ENCODE data around the gene PAFAH2. TPM values are rescaled to one million over a fixed set of nuclear protein-coding genes. Genes with fewer than 3 reads are reported as not detected.

The PAFAH2 gene
- total and polyA plus RNA-seq, 2 donors from 2014 or later: 21.0 to 23.5 TPM

DNA sequence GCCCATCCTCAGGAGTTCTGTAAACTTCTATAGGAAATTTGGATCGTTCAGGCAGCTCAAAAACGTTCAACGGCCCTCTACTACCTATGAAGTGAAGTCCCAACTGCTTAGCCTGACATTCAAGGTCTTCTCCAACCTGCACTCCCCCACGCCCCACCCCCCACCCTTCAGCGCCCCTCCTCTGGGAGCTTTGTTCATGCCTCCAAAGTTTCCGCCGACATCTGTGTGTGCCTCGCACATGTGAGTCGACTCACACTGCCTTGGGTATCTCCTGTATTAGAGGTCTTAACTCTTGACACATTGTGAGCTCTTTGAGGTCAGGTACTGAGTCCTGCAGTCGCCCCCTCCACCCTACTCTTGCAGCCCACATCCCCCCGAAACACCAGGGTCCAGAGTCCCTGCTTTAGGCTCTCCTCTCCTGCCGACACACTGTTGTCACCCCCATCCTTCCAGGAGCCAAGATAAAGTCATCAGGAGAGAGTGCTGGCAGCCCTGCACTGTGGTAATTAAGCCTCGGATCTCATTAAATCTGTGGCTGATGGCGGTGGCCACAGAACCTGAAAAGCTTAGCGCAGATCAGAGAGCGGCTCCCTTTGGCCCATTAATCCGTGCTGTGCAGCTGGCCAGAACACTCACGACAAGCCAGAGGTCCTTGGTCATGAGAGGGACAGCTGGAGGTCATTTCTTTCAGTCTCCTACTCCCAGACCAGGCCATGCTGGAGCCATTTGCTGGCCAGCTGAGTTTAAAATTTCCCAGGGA, 1.4 kb upstream of the PAFAH2 start:
- H3K4me1 ChIP-seq (ENCODE audit: control insufficient read depth in 2 of 3, insufficient read depth in 2 of 3, low read depth in 1 of 3, low read length in 3 of 3): peaks cover 7 to 13% (median 10%) of the 10 kb centered on the region in 3 donors
- no peaks in the 10 kb centered on the region for H3K27me3 ChIP-seq (ENCODE audit: control insufficient read depth, insufficient read depth, low read length)
- no peak overlapping the region for H3K9ac ChIP-seq (ENCODE audit: low read length in 3 of 3)
- H3K27ac ChIP-seq (ENCODE audit: low read depth in 2 of 2, low read length in 2 of 2): no peak overlapping the region
- H3K4me3 ChIP-seq (ENCODE audit: low read length in 3 of 3): no peak overlapping the region
- no peaks in the 10 kb centered on the region for H3K36me3 ChIP-seq (ENCODE audit: control insufficient read depth in 2 of 3, insufficient read depth in 3 of 3, low read length in 3 of 3)
- TF ChIP-seq, protein P1, sequence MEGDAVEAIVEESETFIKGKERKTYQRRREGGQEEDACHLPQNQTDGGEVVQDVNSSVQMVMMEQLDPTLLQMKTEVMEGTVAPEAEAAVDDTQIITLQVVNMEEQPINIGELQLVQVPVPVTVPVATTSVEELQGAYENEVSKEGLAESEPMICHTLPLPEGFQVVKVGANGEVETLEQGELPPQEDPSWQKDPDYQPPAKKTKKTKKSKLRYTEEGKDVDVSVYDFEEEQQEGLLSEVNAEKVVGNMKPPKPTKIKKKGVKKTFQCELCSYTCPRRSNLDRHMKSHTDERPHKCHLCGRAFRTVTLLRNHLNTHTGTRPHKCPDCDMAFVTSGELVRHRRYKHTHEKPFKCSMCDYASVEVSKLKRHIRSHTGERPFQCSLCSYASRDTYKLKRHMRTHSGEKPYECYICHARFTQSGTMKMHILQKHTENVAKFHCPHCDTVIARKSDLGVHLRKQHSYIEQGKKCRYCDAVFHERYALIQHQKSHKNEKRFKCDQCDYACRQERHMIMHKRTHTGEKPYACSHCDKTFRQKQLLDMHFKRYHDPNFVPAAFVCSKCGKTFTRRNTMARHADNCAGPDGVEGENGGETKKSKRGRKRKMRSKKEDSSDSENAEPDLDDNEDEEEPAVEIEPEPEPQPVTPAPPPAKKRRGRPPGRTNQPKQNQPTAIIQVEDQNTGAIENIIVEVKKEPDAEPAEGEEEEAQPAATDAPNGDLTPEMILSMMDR (IDR thresholded peaks at IDR 0.05; ENCODE audit: borderline replicate concordance, extremely low read depth, insufficient read depth): no peak
- H3K9me3 ChIP-seq (ENCODE audit: control insufficient read depth in 2 of 3, insufficient read depth in 1 of 3, low read length in 3 of 3): no peaks in the 10 kb centered on the region
- intact Hi-C loops (cut with DNase I): loop anchor here (5.0 kb wide), 1 partner anchor 97 kb away; no protein-coding TSS in a partner anchor
- no peak for FAIRE-seq
- DNase-seq: peak in 1 of 5 donors; percentile 13

DNA sequence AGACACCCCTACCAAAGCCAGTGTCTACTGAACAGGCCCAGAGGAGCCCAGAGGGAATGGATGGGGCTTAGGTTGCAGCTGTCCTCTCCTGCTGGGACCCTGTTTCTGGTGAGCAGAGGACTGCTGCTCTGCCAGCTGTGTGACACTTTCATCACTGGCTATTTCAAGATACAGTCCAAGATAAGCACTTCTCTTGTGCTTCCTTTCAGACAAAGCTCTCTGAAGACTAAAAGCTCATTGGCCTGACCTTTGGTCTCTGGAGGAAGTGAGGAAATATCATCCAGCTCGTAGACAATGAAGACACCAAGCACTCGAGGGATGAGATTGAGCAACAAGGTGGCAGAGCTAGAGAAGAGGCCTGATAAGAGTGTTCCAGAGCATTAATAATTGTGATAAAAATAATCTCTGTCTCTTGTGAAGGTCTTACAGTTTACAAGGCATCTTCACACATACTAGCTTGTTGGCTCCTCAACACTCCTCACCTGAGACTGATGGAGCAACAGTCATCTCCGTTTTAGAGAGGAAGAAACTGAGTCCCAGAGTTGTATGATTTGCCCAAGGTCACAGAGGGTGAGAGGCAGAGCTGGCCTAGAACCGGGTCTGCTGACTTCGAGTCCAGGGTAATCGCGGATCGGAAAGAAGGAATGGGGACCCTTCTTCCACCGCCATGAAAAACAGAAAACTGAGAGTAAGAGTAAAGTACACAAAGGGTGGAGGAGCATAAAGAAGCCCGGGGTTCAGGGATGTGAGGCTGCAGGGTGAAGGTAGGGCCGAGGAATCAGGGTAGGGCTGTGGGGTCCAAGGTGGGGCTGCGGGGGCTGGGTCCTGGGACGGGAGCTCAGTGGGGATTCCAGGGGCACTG, 666 bp downstream of the PAFAH2 start:
- Histone ChIP-seq H3K36me3 (ENCODE audit: control insufficient read depth in 2 of 3, insufficient read depth in 3 of 3, low read length in 3 of 3) (peaks cover 0 to 3% (median 0%) of the 10 kb centered on the region in 3 donors), H3K4me3 (ENCODE audit: low read length in 3 of 3) (peak overlapping the region; percentile 76 to 84 (median 77)), H3K27me3 (ENCODE audit: control insufficient read depth, insufficient read depth, low read length) (no peaks in the 10 kb centered on the region), H3K4me1 (ENCODE audit: control insufficient read depth in 2 of 3, insufficient read depth in 2 of 3, low read depth in 1 of 3, low read length in 3 of 3) (peaks cover 7 to 13% (median 10%) of the 10 kb centered on the region in 3 donors), H3K9ac (ENCODE audit: low read length in 3 of 3) (peak overlapping the region; percentile 61 to 90 (median 70)), H3K9me3 (ENCODE audit: control insufficient read depth in 2 of 3, insufficient read depth in 1 of 3, low read length in 3 of 3) (no peaks in the 10 kb centered on the region), H3K27ac (ENCODE audit: low read depth in 2 of 2, low read length in 2 of 2) (peak overlapping the region; percentile 77 to 89)
- intact Hi-C loops (cut with DNase I): loop anchor here (5.0 kb wide), 1 partner anchor 95 kb away; no protein-coding TSS in a partner anchor
- TF ChIP-seq, protein P1 (IDR thresholded peaks at IDR 0.05; ENCODE audit: borderline replicate concordance, extremely low read depth, insufficient read depth): no peak
- DNase-seq: peak in 3 of 5 donors; percentile 58 to 86 (median 79)
- FAIRE-seq: no peak

DNA sequence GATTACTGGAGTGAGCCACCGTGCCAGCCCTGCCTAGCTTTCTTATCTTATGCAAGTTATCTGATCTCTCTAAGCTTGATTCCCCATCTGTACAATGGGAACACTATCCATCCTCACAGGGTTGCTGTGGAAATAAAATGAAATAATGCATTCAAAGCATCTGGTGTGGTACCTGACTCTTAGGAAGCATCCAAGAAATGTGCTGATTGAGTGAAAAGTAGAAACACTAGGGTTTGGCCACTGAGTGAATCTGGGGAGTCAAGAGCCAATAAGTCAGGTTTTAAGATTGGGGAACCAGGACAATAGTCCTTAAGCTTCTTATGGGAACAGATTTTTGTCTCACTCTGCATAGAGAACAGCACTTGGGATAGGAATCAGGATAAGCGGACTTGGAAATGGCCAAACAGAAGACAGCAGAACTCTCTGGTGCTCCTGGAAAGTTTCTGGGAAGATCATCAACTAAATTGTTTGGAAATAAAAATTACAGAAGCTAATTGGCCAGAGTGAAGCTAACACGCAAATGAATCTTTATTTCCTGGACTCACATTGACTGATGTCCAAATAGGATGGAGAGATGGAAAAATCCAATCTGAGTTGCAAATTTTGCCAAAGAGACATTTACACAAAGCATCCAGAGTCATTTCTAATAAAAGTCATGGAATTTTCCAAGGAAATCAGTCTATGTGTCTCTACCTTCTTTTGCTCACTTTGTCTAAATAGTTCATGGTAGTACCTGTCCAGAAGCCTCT, 3.3 kb downstream of the PAFAH2 start:
- peaks cover 0 to 3% (median 0%) of the 10 kb centered on the region in 3 donors for H3K36me3 ChIP-seq (ENCODE audit: control insufficient read depth in 2 of 3, insufficient read depth in 3 of 3, low read length in 3 of 3)
- no peaks in the 10 kb centered on the region for H3K9me3 ChIP-seq (ENCODE audit: control insufficient read depth in 2 of 3, insufficient read depth in 1 of 3, low read length in 3 of 3)
- H3K27me3 ChIP-seq (ENCODE audit: control insufficient read depth, insufficient read depth, low read length): no peaks in the 10 kb centered on the region
- TF ChIP-seq, protein P1 (IDR thresholded peaks at IDR 0.05; ENCODE audit: borderline replicate concordance, extremely low read depth, insufficient read depth): no peak
- FAIRE-seq (no peak), DNase-seq (no peak)
- no peak overlapping the region for H3K4me3 ChIP-seq (ENCODE audit: low read length in 3 of 3)
- H3K4me1 ChIP-seq (ENCODE audit: control insufficient read depth in 2 of 3, insufficient read depth in 2 of 3, low read depth in 1 of 3, low read length in 3 of 3): peaks cover 7 to 13% (median 10%) of the 10 kb centered on the region in 3 donors
- no peak overlapping the region for H3K9ac ChIP-seq (ENCODE audit: low read length in 3 of 3)
- H3K27ac ChIP-seq (ENCODE audit: low read depth in 2 of 2, low read length in 2 of 2): no peak overlapping the region
- intact Hi-C loops (cut with DNase I): loop anchor here (5.0 kb wide), 1 partner anchor 92 kb away; no protein-coding TSS in a partner anchor

All from kidney (tissue), 14 donors.